K562 (cell line): ENCODE measurements around the gene CLCF1. TPM values are rescaled to one million over a fixed set of nuclear protein-coding genes. Genes with fewer than 3 reads are reported as not detected.
A peak's percentile ranks its signal among the peaks of the same experiment; 100 is the strongest.

ENCODE experiments used
- CAMTA2 ChIP-seq: fragments of 250-450 bp; sonication (Bioruptor Pico); conservative IDR thresholded peaks from 2 replicates; pipeline ENCODE4 v1.5.1; 2022
- CREM ChIP-seq: IDR thresholded peaks from 2 replicates; pipeline ENCODE4 v1.6.1; 2014; ENCODE audit warnings: antibody characterized with exemption, low read depth
- CTCF ChIP-seq, 3 experiments: IDR thresholded peaks in 2 of 3; conservative IDR thresholded peaks in 1 of 3; 2 replicates each; pipeline ENCODE4 v1.5.1; 2011 to 2012; ENCODE audit warnings: low read length in 3 of 3, mild to moderate bottlenecking in 3 of 3, control low read depth in 2 of 3, improper control_type of control experiment in 1 of 3, inconsistent platforms in 1 of 3, low read depth in 1 of 3, mixed read lengths in 1 of 3, moderate library complexity in 1 of 3; ENCODE audit not compliant: insufficient read depth in 2 of 3
- HDAC2 ChIP-seq: fragments of 450-650 bp; IDR thresholded peaks from 2 replicates; pipeline ENCODE4 v1.6.1; 2016; ENCODE audit warnings: mild to moderate bottlenecking
- HES1 ChIP-seq: fragments of 450-650 bp; IDR thresholded peaks from 2 replicates; pipeline ENCODE4 v1.6.1; 2016; ENCODE audit warnings: low read depth, mild to moderate bottlenecking, moderate library complexity
- HMGN3 ChIP-seq: IDR thresholded peaks from 2 replicates; pipeline ENCODE4 v1.6.1; 2011; ENCODE audit warnings: borderline replicate concordance, low read depth, mild to moderate bottlenecking, mixed read lengths, low read length; ENCODE audit not compliant: insufficient read length; ENCODE audit errors: extremely low read depth
- MYC ChIP-seq, 2 experiments: fragments of 250-450 bp in 1 of 2; sonication (Bioruptor Pico) in 1 of 2; IDR thresholded peaks; 2 replicates each; pipeline versions ENCODE4 v1.5.1 to v1.6.1; 2012 to 2021; ENCODE audit warnings: low read depth in 2 of 2, borderline replicate concordance in 1 of 2, improper control_type of control experiment in 1 of 2, low read length in 1 of 2, mild to moderate bottlenecking in 1 of 2, moderate library complexity in 1 of 2
- NR2C1 ChIP-seq, 2 experiments: fragments of 450-650 bp; IDR thresholded peaks; 2 replicates each; pipeline ENCODE4 v1.6.1; 2017; ENCODE audit warnings: mild to moderate bottlenecking in 2 of 2, antibody characterized with exemption in 1 of 2, inconsistent platforms in 1 of 2, missing compliant biosample characterization in 1 of 2, missing genetic modification characterization in 1 of 2
- PCBP1 ChIP-seq: fragments of 200-400 bp; formaldehyde crosslinking; IDR thresholded peaks from 2 replicates; pipeline ENCODE4 v1.6.1; 2018; ENCODE audit warnings: mild to moderate bottlenecking, low read depth, low read length; ENCODE audit not compliant: poor library complexity, severe bottlenecking
- PHF20 ChIP-seq: fragments of 450-650 bp; IDR thresholded peaks from 2 replicates; pipeline ENCODE4 v1.6.1; 2018; ENCODE audit not compliant: partially characterized antibody
- POLR2H ChIP-seq: IDR thresholded peaks from 2 replicates; pipeline ENCODE4 v1.6.1; 2016; ENCODE audit warnings: missing genetic modification characterization, low read depth, mild to moderate bottlenecking, control low read depth, missing compliant biosample characterization, moderate library complexity
- POU5F1 ChIP-seq: fragments of 150-350 bp; IDR thresholded peaks from 2 replicates; pipeline ENCODE4 v1.6.1; 2014; ENCODE audit warnings: borderline replicate concordance, low read length, low read depth, mild to moderate bottlenecking; ENCODE audit not compliant: partially characterized antibody
- RBM22 ChIP-seq: fragments of 200-400 bp; formaldehyde crosslinking; IDR thresholded peaks from 2 replicates; pipeline ENCODE4 v1.6.1; 2018; ENCODE audit warnings: low read length, low read depth; ENCODE audit not compliant: poor library complexity, severe bottlenecking
- SMAD4 ChIP-seq: fragments of 250-450 bp; sonication (Bioruptor Pico); conservative IDR thresholded peaks from 2 replicates; pipeline ENCODE4 v1.8.0; 2021; ENCODE audit warnings: inconsistent platforms, mild to moderate bottlenecking, moderate library complexity
- SMARCA4 ChIP-seq: fragments of 450-650 bp; IDR thresholded peaks from 2 replicates; pipeline ENCODE4 v1.6.1; 2016
- TAF9B ChIP-seq: fragments of 450-650 bp; IDR thresholded peaks from 2 replicates; pipeline ENCODE4 v1.6.1; 2018; ENCODE audit warnings: mild to moderate bottlenecking; ENCODE audit not compliant: partially characterized antibody
- XRCC5 ChIP-seq: fragments of 200-400 bp; formaldehyde crosslinking; IDR thresholded peaks from 2 replicates; pipeline ENCODE4 v1.6.1; 2017; ENCODE audit warnings: low read depth, mild to moderate bottlenecking, low read length
- ZNF184 ChIP-seq: sonication (generic); formaldehyde crosslinking; IDR thresholded peaks from 2 replicates; pipeline ENCODE4 v1.5.0; 2020; ENCODE audit warnings: missing genetic modification reagents
- ZNF263 ChIP-seq: sonication (generic); formaldehyde crosslinking; IDR thresholded peaks from 2 replicates; pipeline ENCODE4 v1.8.0; 2022; ENCODE audit warnings: mild to moderate bottlenecking, missing genetic modification reagents, borderline replicate concordance
- ZNF445 ChIP-seq: fragments of 250-450 bp; sonication (Bioruptor Pico); IDR thresholded peaks from 2 replicates; pipeline ENCODE4 v1.4.0; 2020; ENCODE audit warnings: low read depth, mild to moderate bottlenecking, moderate library complexity
- ZNF696 ChIP-seq: fragments of 250-450 bp; sonication (Bioruptor Pico); conservative IDR thresholded peaks from 2 replicates; pipeline ENCODE4 v1.4.0; 2020; ENCODE audit warnings: mild to moderate bottlenecking, moderate library complexity
- polyA plus RNA-seq, 8 experiments: library from polyadenylated mRNA; depleted of rRNA in 4 of 8; stranded (reverse) in 5 of 8; unstranded in 3 of 8; fragments of >200 nt; fragmentation: Nextera tagmentation in 2 of 8; fragmentation: Illumina TruSeq in 1 of 8; extraction: Ambion mirVana in 2 of 8; extraction: Trizol in 1 of 8; gene quantifications; 2 replicates each; pipeline versions ENCODE4 v1.2.1 to v1.2.3, GENCODE V29; 2011 to 2014; ENCODE audit warnings: inconsistent platforms in 1 of 8, missing spikeins in 1 of 8
- total RNA-seq, 7 experiments: library from RNA; depleted of rRNA in 6 of 7; stranded (reverse); fragments of >200 nt in 6 of 7; fragmentation: Illumina TruSeq in 2 of 7; extraction: Trizol in 2 of 7; gene quantifications; 2 replicates each; pipeline versions ENCODE4 v1.2.1 to v1.2.3, GENCODE V29; 2011 to 2021; ENCODE audit warnings: low replicate concordance in 1 of 7

Gene CLCF1
- total and polyA plus RNA-seq, 9 of the 15 experiments (the other 6 are each of a cell fraction or from before 2014, with no cell fraction given): 0.49 to 5.8 (median 3.0) TPM

GRCh38 chr11:67317205-67317887, 56.1 kb downstream of the CLCF1 start (continued):
- TF ChIP-seq SMARCA4: peak; percentile 8; the same call in 1 of the 2 replicates
- no peak; the same call in none of the 2 replicates for TF ChIP-seq MYC (IDR thresholded peaks at IDR 0.05; ENCODE audit: low read depth, low read length)
- TF ChIP-seq MYC (CRISPR knock-in tag; IDR thresholded peaks at IDR 0.05; ENCODE audit: borderline replicate concordance, low read depth): peak; percentile 51; the same call in 1 of the 2 replicates
- no peak for TF ChIP-seq HES1
- peak; percentile 73; the same call in 1 of the 2 replicates for TF ChIP-seq XRCC5
- no peak for TF ChIP-seq ZNF696 (CRISPR knock-in tag)
- no peak for TF ChIP-seq ZNF445 (CRISPR knock-in tag)
- 0 out of 2 replicates have a peak, but pooled peaks have one; percentile 9 for TF ChIP-seq HDAC2
- TF ChIP-seq PHF20: peak; percentile 42
- no peak for TF ChIP-seq NR2C1 (IDR thresholded peaks at IDR 0.05)
- TF ChIP-seq NR2C1 (tag; IDR thresholded peaks at IDR 0.05): peak; percentile 69
- peak; percentile 49 for TF ChIP-seq CREM
- TF ChIP-seq HMGN3: peak; percentile 76
- TF ChIP-seq RBM22: peak; percentile 80
- TF ChIP-seq POLR2H: peak; percentile 75
- peak; percentile 86 for TF ChIP-seq POU5F1
- peak; percentile 45 for TF ChIP-seq PCBP1
- TF ChIP-seq TAF9B: peak; percentile 47
- peak; percentile 95 to 99 (median 96) for TF ChIP-seq CTCF (IDR thresholded peaks at IDR 0.05 in 2 of 3, conservative IDR thresholded peaks at IDR 0.05 in 1 of 3; ENCODE audit: insufficient read depth in 2 of 3, low read depth in 1 of 3, low read length in 3 of 3)
- TF ChIP-seq ZNF263 (CRISPR knock-in tag): peak; percentile 58; the same call in 1 of the 2 replicates
- TF ChIP-seq CAMTA2: 0 out of 2 replicates have a peak, but pooled peaks have one; percentile 4
- 0 out of 2 replicates have a peak, but pooled peaks have one; percentile 19 for TF ChIP-seq SMAD4 (CRISPR knock-in tag)
- no peak for TF ChIP-seq ZNF184
